ENCODE measurements around the gene SCFD1.

The SCFD1 gene

GRCh38 chr14:30756594-30756993, 134.5 kb downstream of the SCFD1 start:
- no peak for DNase-seq (ENCODE audit: low read depth)

GRCh38 chr14:30757082-30757481, 135.0 kb downstream of the SCFD1 start:
- DNase-seq (ENCODE audit: low read depth), result no peak

DNA sequence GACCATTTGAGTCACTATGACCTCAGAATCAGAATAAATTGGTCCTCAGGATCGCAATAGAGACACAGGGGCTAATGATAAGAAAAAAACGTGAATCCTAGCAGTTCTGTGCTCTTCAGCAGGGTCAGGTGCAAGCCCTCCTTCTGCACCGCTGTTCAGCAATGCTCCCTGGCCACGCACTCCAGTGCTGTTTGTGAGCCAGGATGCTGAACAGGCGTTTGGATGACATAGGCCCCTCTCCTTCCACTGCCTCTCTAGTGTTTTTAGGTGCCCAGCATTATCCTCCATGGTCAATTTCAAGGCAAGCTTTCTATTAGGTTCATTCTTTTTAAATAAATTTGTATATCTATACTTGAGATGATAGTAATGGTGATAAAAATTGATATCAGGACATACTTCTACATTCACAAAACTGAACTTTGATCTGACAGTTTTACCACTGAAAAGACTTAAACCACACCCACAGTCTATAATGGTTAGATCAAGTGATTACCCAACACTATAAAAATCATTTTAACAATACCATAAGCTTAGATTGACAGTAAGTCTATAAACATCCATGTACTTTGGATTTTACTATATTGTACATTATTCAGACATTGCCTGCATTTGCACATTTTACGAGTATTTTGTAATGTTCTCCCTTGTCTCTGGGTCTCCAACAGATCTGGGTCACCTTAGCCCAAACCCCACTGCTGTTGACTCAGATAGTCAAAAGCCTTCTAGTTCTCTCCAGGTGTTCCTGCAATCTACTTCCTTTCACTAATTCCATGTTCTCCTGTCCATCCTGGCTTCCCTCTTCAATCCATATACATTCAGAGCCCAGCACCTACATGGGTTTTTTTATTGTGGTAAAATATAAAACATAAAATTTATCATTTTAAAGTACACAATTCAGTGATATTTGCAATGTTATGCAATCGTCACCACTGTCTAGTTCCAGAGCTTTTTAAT, 137.3 kb downstream of the SCFD1 start:
- DNase-seq (ENCODE audit: low read depth), result no peak

DNA sequence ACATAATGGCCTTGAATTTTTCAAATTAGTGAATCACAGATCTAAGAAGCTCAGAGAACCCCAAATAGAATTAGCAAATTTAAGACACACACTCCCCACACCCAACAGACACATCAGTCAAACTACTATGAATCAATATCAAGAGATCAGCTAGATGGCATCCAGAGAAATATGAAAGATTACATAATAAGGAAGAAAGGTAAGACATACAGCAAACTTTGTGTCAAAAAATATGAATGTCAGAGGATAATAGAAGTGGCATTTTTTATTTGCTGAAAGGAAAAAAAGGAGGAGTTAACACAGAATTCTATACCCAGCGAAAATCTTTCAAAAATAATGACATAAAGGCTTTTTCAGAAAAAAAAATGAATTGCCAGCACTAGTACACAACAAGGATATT, 141.8 kb downstream of the SCFD1 start:
- no peak for DNase-seq (ENCODE audit: low read depth)

GRCh38 chr14:30767624-30768023, 145.5 kb downstream of the SCFD1 start:
- no peak for DNase-seq (ENCODE audit: low read depth)

GRCh38 chr14:30768791-30769190, 146.7 kb downstream of the SCFD1 start:
- DNase-seq (ENCODE audit: low read depth), result no peak

DNA sequence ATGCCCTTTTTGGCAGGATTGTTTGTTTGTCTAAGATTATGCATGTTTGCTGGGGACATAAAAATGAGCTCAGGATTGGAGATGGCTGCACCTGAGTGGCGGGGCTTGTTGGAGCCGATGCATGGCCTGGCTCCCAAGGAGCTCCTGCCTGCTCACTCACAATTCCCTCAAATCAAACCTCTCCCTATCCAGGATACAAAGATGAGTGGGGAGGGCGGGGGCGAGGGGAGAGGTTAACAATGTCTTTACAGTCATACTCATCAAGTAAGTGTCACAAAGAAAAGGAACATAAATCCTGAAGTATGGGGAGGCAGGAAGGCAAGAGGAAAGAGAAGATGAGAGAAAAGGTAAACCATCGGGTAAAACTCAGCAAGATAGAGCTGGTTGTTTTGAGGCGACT, 148.3 kb downstream of the SCFD1 start:
- DNase-seq (ENCODE audit: low read depth), result no peak

GRCh38 chr14:30771595-30771994, 149.5 kb downstream of the SCFD1 start:
- DNase-seq (ENCODE audit: low read depth), result no peak

GRCh38 chr14:30779210-30779609, 157.1 kb downstream of the SCFD1 start:
- DNase-seq (ENCODE audit: low read depth), result no peak
